NCI-H2196 (cell line): Measurements from ENCODE around the gene SEPTIN12.
"Not testable (repeated sequence)": the region's sequence is repeated elsewhere in the genome, so short reads cannot be mapped to it uniquely, and the experiment has no call there.

ENCODE experiments used
- DNase-seq: peaks from one replicate; lab custom pipeline; 2025; ENCODE audit not compliant: unreplicated experiment; lab: John Stamatoyannopoulos, UW

Gene SEPTIN12

GRCh38 chr16:4760221-4760910 lies 27.8 kb downstream of the SEPTIN12 start:
- DNase-seq, result no peak

GRCh38 chr16:4755687-4756086 lies 32.5 kb downstream of the SEPTIN12 start:
- DNase-seq, result no peak

GRCh38 chr16:4754865-4755264 lies 33.3 kb downstream of the SEPTIN12 start:
- no peak for DNase-seq

- no peak for DNase-seq
These were observed 34.9 kb downstream of the SEPTIN12 start for GRCh38 chr16:4753227-4753626.

- no peak for DNase-seq
These were observed 35.6 kb downstream of the SEPTIN12 start for GRCh38 chr16:4752351-4753100.

- no peak for DNase-seq
These were observed 37.2 kb downstream of the SEPTIN12 start for GRCh38 chr16:4750896-4751295.

- DNase-seq, result no peak
These were observed 38.4 kb downstream of the SEPTIN12 start for GRCh38 chr16:4749700-4750257.

GRCh38 chr16:4748682-4749411 lies 39.3 kb downstream of the SEPTIN12 start:
- DNase-seq, result no peak

- DNase-seq, result no peak
These were observed 40.1 kb downstream of the SEPTIN12 start for GRCh38 chr16:4747906-4748681.

GRCh38 chr16:4746991-4747574 lies 41.1 kb downstream of the SEPTIN12 start:
- no peak for DNase-seq

GRCh38 chr16:4746215-4746614 lies 41.9 kb downstream of the SEPTIN12 start:
- DNase-seq, result no peak

- no peak for DNase-seq
These were observed 42.9 kb downstream of the SEPTIN12 start for GRCh38 chr16:4745274-4745569.

- DNase-seq, result no peak
These were observed 43.4 kb downstream of the SEPTIN12 start for GRCh38 chr16:4744555-4745273.

GRCh38 chr16:4743226-4743878 lies 44.8 kb downstream of the SEPTIN12 start:
- DNase-seq, result no peak

- DNase-seq, result not testable (repeated sequence)
These were observed 49.8 kb downstream of the SEPTIN12 start for GRCh38 chr16:4738370-4738769.

- no peak for DNase-seq
These were observed 50.6 kb downstream of the SEPTIN12 start for GRCh38 chr16:4737545-4737944.

GRCh38 chr16:4736546-4736945 lies 51.6 kb downstream of the SEPTIN12 start:
- DNase-seq, result no peak

- peak; percentile 77 for DNase-seq
These were observed 53.2 kb downstream of the SEPTIN12 start for GRCh38 chr16:4734730-4735535.
